Keratinocyte (primary cell): ENCODE results near the gene DIABLO. TPM values are rescaled to one million over a fixed set of nuclear protein-coding genes. Genes with fewer than 3 reads are reported as not detected.

ENCODE experiments used
- DNase-seq: peaks from one replicate; pipeline ENCODE4 v3.0.0-alpha.2; 2011; ENCODE audit warnings: low read depth, missing footprints, low spot score
- FAIRE-seq: peaks from 2 replicates; lab custom pipeline; 2011; peaks lifted over from hg19 to GRCh38; lab: Jason Lieb, UNC
- H2AFZ ChIP-seq: 2 replicates; pipeline ENCODE4 v1.6.0; 2012; ENCODE audit warnings: low read length, control low read depth, inconsistent platforms; ENCODE audit not compliant: control insufficient read depth
- H3K27ac ChIP-seq: 2 replicates; pipeline ENCODE4 v1.5.1; 2011; ENCODE audit warnings: low read length; ENCODE audit not compliant: control insufficient read depth, insufficient read depth
- H3K27me3 ChIP-seq: 3 replicates; pipeline ENCODE4 v1.6.0; 2011; ENCODE audit warnings: low read length; ENCODE audit not compliant: control insufficient read depth, insufficient read depth; ENCODE audit errors: extremely low read depth
- H3K36me3 ChIP-seq, 2 experiments: 2 replicates in 1 of 2; 3 replicates in 1 of 2; pipeline ENCODE4 v1.5.1; 2011; ENCODE audit warnings: low read length in 2 of 2, mild to moderate bottlenecking in 1 of 2; ENCODE audit not compliant: control insufficient read depth in 2 of 2, insufficient read depth in 2 of 2; ENCODE audit errors: extremely low read depth in 1 of 2
- H3K4me1 ChIP-seq: 3 replicates; pipeline ENCODE4 v1.5.1; 2011; ENCODE audit warnings: low read length; ENCODE audit not compliant: control insufficient read depth, insufficient read depth; ENCODE audit errors: extremely low read depth
- H3K4me2 ChIP-seq: 3 replicates; pipeline ENCODE4 v1.6.0; 2011; ENCODE audit warnings: low read depth, low read length; ENCODE audit not compliant: control insufficient read depth, insufficient read depth; ENCODE audit errors: extremely low read depth
- H3K4me3 ChIP-seq, 3 experiments: fragments of 200-600 bp in 1 of 3; sonication (generic) in 1 of 3; 2 replicates in 2 of 3; 3 replicates in 1 of 3; pipeline ENCODE4 v1.5.1; 2011 to 2016; ENCODE audit warnings: low read length in 3 of 3, mild to moderate bottlenecking in 3 of 3, control low read depth in 2 of 3, inconsistent platforms in 1 of 3, low read depth in 1 of 3, mixed read lengths in 1 of 3, mixed run types in 1 of 3, moderate library complexity in 1 of 3; ENCODE audit not compliant: control insufficient read depth in 2 of 3, insufficient read depth in 2 of 3; ENCODE audit errors: extremely low read depth in 1 of 3
- H3K79me2 ChIP-seq: 2 replicates; pipeline ENCODE4 v1.6.0; 2012; ENCODE audit warnings: low read length; ENCODE audit not compliant: control insufficient read depth, insufficient read depth
- H3K9ac ChIP-seq: 3 replicates; pipeline ENCODE4 v1.6.0; 2011; ENCODE audit warnings: low read length; ENCODE audit not compliant: control insufficient read depth, insufficient read depth; ENCODE audit errors: extremely low read depth
- H3K9me1 ChIP-seq: 3 replicates; pipeline ENCODE4 v1.6.0; 2011; ENCODE audit warnings: low read length; ENCODE audit not compliant: control insufficient read depth, insufficient read depth; ENCODE audit errors: extremely low read depth
- H3K9me3 ChIP-seq: 2 replicates; pipeline ENCODE4 v1.5.1; 2012; ENCODE audit warnings: low read depth, low read length; ENCODE audit not compliant: control insufficient read depth
- H4K20me1 ChIP-seq: 3 replicates; pipeline ENCODE4 v1.6.0; 2011; ENCODE audit warnings: low read length; ENCODE audit not compliant: control insufficient read depth, insufficient read depth; ENCODE audit errors: extremely low read depth
- EZH2 ChIP-seq: IDR thresholded peaks from one replicate; pipeline ENCODE4 v1.6.1; 2012; ENCODE audit warnings: inconsistent platforms, mild to moderate bottlenecking, low read length, moderate library complexity
- dilution Hi-C: fragments of 300-500 bp; cut with MboI; formaldehyde crosslinking; loops from one replicate; pipeline ENCODE4 v1.7.0; 2020; ENCODE audit warnings: low sequenced_read_pairs; ENCODE audit not compliant: extremely low pct_ligation_motif_present
- polyA plus RNA-seq, 5 experiments: library from polyadenylated mRNA; depleted of rRNA in 3 of 5; stranded (reverse) in 3 of 5; stranded (forward) in 1 of 5; unstranded in 1 of 5; fragments of >200 nt; gene quantifications; 1 replicate in 1 of 5; 2 replicates in 3 of 5; 3 replicates in 1 of 5; pipeline versions ENCODE4 v1.2.1 to v1.2.3, GENCODE V29; 2011 to 2012; ENCODE audit warnings: missing spikeins in 2 of 5, low read depth in 1 of 5, low replicate concordance in 1 of 5
- TF ChIP-seq, protein P1 (sequence below), 3 experiments: IDR thresholded peaks in 1 of 3; conservative IDR thresholded peaks in 1 of 3; optimal IDR thresholded peaks in 1 of 3; 2 replicates in 2 of 3; 3 replicates in 1 of 3; pipeline versions ENCODE3 to v1.5.1; 2011; ENCODE audit warnings: low read length in 3 of 3, mild to moderate bottlenecking in 3 of 3, moderate library complexity in 2 of 3, control low read depth in 1 of 3, inconsistent platforms in 1 of 3; ENCODE audit not compliant: insufficient read depth in 2 of 3; ENCODE audit errors: extremely low read depth in 1 of 3

Gene DIABLO
- polyA plus RNA-seq, 1 donor (not counting 4 experiments of a cell fraction or from before 2014, with no cell fraction given) = 41.6 TPM

DNA sequence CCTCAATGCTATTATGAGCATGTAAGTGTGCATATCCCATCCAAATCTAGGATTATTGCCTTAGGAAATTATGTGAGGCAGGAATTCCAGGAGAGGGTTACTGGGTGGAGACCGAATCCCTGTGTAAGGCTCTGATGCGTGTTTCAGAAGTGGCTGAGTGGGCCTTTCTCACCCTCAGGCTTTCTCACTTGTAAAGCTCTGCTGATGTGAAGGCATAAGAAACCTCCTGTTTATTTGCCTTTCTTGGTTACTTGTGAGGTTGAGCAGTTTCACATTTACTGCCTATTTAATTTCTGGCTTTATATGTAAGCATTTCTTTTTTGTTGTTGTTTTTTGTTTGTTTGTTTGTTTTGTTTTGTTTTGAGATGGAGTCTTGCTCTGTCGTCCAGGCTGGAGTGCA lies 62.9 kb downstream of the DIABLO start:
- no peaks in the 10 kb centered on the region for H3K79me2 ChIP-seq
- H3K4me1 ChIP-seq = peaks cover 2% of the 10 kb centered on the region
- FAIRE-seq (no peak), DNase-seq (no peak)
- no peak overlapping the region for H3K4me2 ChIP-seq
- TF ChIP-seq EZH2 = no peak
- TF ChIP-seq, protein P1, sequence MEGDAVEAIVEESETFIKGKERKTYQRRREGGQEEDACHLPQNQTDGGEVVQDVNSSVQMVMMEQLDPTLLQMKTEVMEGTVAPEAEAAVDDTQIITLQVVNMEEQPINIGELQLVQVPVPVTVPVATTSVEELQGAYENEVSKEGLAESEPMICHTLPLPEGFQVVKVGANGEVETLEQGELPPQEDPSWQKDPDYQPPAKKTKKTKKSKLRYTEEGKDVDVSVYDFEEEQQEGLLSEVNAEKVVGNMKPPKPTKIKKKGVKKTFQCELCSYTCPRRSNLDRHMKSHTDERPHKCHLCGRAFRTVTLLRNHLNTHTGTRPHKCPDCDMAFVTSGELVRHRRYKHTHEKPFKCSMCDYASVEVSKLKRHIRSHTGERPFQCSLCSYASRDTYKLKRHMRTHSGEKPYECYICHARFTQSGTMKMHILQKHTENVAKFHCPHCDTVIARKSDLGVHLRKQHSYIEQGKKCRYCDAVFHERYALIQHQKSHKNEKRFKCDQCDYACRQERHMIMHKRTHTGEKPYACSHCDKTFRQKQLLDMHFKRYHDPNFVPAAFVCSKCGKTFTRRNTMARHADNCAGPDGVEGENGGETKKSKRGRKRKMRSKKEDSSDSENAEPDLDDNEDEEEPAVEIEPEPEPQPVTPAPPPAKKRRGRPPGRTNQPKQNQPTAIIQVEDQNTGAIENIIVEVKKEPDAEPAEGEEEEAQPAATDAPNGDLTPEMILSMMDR (optimal IDR thresholded peaks at IDR 0.05 in 1 of 3, IDR thresholded peaks at IDR 0.05 in 1 of 3, conservative IDR thresholded peaks at IDR 0.05 in 1 of 3; ENCODE audit: extremely low read depth in 1 of 3, insufficient read depth in 2 of 3, low read length in 3 of 3) = no peak
- H3K9ac ChIP-seq = no peak overlapping the region
- no peaks in the 10 kb centered on the region for H4K20me1 ChIP-seq
- H2AFZ ChIP-seq = no peak overlapping the region
- H3K36me3 ChIP-seq = no peaks in the 10 kb centered on the region
- H3K9me1 ChIP-seq = no peaks in the 10 kb centered on the region
- H3K27me3 ChIP-seq = no peaks in the 10 kb centered on the region
- no peak overlapping the region for H3K4me3 ChIP-seq
- H3K9me3 ChIP-seq = no peaks in the 10 kb centered on the region
- dilution Hi-C loops = no loop called here
- no peak overlapping the region for H3K27ac ChIP-seq

DNA sequence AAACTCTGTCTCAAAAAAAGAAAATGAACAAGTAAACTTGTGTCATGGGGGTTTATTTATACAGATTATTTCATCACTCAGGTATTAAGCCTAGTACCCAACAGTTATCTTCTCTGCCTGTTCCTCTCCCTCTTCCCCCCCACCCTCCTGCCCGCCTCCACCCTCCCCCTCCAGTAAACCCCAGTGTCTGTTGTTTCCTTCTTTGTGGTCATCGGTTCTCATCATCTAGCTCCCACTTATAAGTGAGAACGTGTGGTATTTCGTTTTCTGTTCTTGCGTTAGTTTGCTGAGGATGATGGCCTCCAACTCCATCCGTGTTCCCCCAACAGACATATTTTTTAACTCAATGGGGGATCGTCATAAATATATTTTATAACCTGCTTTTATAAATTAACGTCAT lies 64.2 kb downstream of the DIABLO start:
- FAIRE-seq = no peak
- H3K27me3 ChIP-seq = no peaks in the 10 kb centered on the region
- no peak overlapping the region for H2AFZ ChIP-seq
- no peaks in the 10 kb centered on the region for H4K20me1 ChIP-seq
- H3K79me2 ChIP-seq = no peaks in the 10 kb centered on the region
- H3K9ac ChIP-seq = no peak overlapping the region
- no peak overlapping the region for H3K4me2 ChIP-seq
- TF ChIP-seq EZH2 = no peak
- TF ChIP-seq, protein P1 (optimal IDR thresholded peaks at IDR 0.05 in 1 of 3, IDR thresholded peaks at IDR 0.05 in 1 of 3, conservative IDR thresholded peaks at IDR 0.05 in 1 of 3; ENCODE audit: extremely low read depth in 1 of 3, insufficient read depth in 2 of 3, low read length in 3 of 3) = no peak
- no peaks in the 10 kb centered on the region for H3K36me3 ChIP-seq
- H3K9me3 ChIP-seq = no peaks in the 10 kb centered on the region
- H3K27ac ChIP-seq = no peak overlapping the region
- no peaks in the 10 kb centered on the region for H3K9me1 ChIP-seq
- peaks cover 2% of the 10 kb centered on the region for H3K4me1 ChIP-seq
- no peak for DNase-seq
- no peak overlapping the region for H3K4me3 ChIP-seq
- dilution Hi-C loops = no loop called here
